Ishikawa (cell line): ENCODE data around the gene KPNA3.

Experiments
- CEBPB ChIP-seq: IDR thresholded peaks from 2 replicates; pipeline ENCODE4 v1.6.1; 2012
- EP300 ChIP-seq: IDR thresholded peaks from 2 replicates; pipeline ENCODE4 v1.6.1; 2012; ENCODE audit warnings: borderline replicate concordance
- FOXM1 ChIP-seq: IDR thresholded peaks from 2 replicates; pipeline ENCODE4 v1.6.1; 2012; ENCODE audit warnings: low read depth, borderline replicate concordance
- RAD21 ChIP-seq: IDR thresholded peaks from 2 replicates; pipeline ENCODE4 v1.6.1; 2012; ENCODE audit warnings: low read depth
- TEAD4 ChIP-seq: IDR thresholded peaks from 2 replicates; pipeline ENCODE4 v1.6.1; 2012
- ZBTB7A ChIP-seq: IDR thresholded peaks from 2 replicates; pipeline ENCODE4 v1.6.1; 2012; ENCODE audit warnings: low read depth
- TF ChIP-seq, protein P1 (sequence below): IDR thresholded peaks from 2 replicates; pipeline ENCODE4 v1.6.1; 2012

DNA sequence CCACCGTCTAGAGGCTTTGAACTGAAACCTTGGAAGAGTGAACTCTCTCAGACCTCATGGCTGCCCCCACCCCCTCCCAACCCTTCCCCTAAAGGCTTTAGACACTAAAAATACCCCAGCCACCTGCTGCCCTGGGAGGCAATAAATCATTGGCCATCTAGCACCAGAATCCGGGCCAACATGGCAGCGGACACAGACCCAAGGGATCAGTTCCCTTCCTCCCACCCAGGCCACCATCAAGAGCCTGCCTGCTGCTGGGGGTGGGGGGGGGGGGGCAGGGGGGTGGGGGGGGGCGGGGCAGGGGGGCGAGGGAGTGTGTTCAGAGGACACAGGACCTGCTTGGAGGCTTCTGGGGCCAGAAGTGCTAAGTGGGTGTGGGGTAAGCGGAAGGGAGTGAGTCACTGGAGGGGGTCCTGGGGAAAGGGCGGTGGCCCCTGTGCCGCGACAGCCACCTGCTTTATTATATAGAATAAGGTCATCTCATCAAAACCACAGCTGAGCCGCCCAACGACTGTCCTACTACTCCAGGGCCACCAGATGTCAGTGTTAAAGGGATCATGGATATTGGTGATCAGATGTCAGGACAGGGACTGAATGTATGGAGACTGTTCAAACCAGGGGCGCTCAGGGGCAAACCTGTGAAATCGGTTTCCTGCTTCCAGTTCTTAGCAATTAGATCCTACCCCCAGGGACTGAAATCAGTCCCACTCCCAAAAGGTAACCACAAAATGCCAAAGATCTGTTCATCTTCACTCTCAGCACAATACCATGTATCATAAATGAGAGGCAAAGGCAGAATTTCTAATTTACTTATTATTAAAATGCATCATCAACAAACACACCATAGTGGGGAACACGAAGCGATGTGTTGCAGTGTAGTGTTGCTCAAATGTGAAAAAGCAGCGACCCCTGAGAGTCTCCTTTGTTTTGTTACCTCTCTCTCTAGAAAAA is 139.9 kb downstream of the KPNA3 start:
- no peak for TF ChIP-seq CEBPB
- no peak for TF ChIP-seq ZBTB7A
- TF ChIP-seq, protein P1, sequence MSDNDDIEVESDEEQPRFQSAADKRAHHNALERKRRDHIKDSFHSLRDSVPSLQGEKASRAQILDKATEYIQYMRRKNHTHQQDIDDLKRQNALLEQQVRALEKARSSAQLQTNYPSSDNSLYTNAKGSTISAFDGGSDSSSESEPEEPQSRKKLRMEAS, result no peak
- TF ChIP-seq FOXM1, result no peak
- no peak for TF ChIP-seq TEAD4
- peak; percentile 60 for TF ChIP-seq RAD21
- TF ChIP-seq EP300, result no peak
